Heart left ventricle (tissue), 16 donors: Measurements from ENCODE around the gene PELI3. TPM values are rescaled to one million over a fixed set of nuclear protein-coding genes. Genes with fewer than 3 reads are reported as not detected.
A peak's percentile ranks its signal among the peaks of the same experiment; 100 is the strongest.

Experiments
- ATAC-seq, 4 donors: fragments of 200-7000 bp; cut with Tn5 transposase; one replicate each; pipeline ENCODE4 v1.9.1; 2020 to 2022; ENCODE audit warnings: moderate library complexity in 4 of 4, mild to moderate bottlenecking in 3 of 4, moderate number of reproducible peaks in 1 of 4
- DNase-seq, 5 donors: peaks; one replicate each; pipeline ENCODE4 v3.0.0-alpha.2; 2020
- H3K27ac ChIP-seq, 12 donors: fragments of 200-600 bp; sonication (generic) in 4 of 12; one replicate each; pipeline versions ENCODE4 v1.5.0 to v1.8.0; 2016 to 2022; ENCODE audit warnings: mild to moderate bottlenecking in 2 of 12
- H3K27me3 ChIP-seq, 9 donors: fragments of 200-600 bp; sonication (generic) in 2 of 9; one replicate each; pipeline versions ENCODE4 v1.5.1 to v1.8.0; 2016 to 2022; ENCODE audit warnings: mild to moderate bottlenecking in 3 of 9
- H3K36me3 ChIP-seq, 9 donors: fragments of 200-600 bp; sonication (generic) in 2 of 9; one replicate each; pipeline versions ENCODE4 v1.5.0 to v1.8.0; 2018 to 2022; ENCODE audit warnings: mild to moderate bottlenecking in 2 of 9
- H3K4me1 ChIP-seq, 12 donors: fragments of 200-600 bp; sonication (generic) in 4 of 12; one replicate each; pipeline versions ENCODE4 v1.5.0 to v1.8.0; 2016 to 2022; ENCODE audit warnings: mild to moderate bottlenecking in 3 of 12
- H3K4me3 ChIP-seq, 12 donors: fragments of 200-600 bp; sonication (generic) in 4 of 12; one replicate each; pipeline versions ENCODE4 v1.5.0 to v1.8.0; 2017 to 2022; ENCODE audit warnings: mild to moderate bottlenecking in 9 of 12, moderate library complexity in 4 of 12
- H3K9me3 ChIP-seq, 12 donors: fragments of 200-600 bp; sonication (generic) in 4 of 12; one replicate each; pipeline versions ENCODE4 v1.5.0 to v1.8.0; 2016 to 2022; ENCODE audit warnings: mild to moderate bottlenecking in 1 of 12
- CTCF ChIP-seq, 12 donors: fragments of 200-600 bp; sonication (generic) in 4 of 12; IDR thresholded peaks; one replicate each; pipeline versions ENCODE4 v1.5.0 to v1.8.0; 2018 to 2022; ENCODE audit warnings: antibody characterized with exemption in 12 of 12, mild to moderate bottlenecking in 5 of 12
- POLR2A ChIP-seq, 2 donors: fragments of 450-650 bp; IDR thresholded peaks; one replicate each; pipeline ENCODE4 v1.6.1; 2017; ENCODE audit warnings: antibody characterized with exemption in 2 of 2, mild to moderate bottlenecking in 2 of 2, moderate library complexity in 2 of 2
- WGBS, 4 donors: extraction: QIAGEN DNeasy Blood & Tissue Kit in 2 of 4; methylation state at CpG; one replicate each; pipeline versions ENCODE4 v1.1.5 to v1.1.7; 2013 to 2018; 5-methylcytosine and 5-hydroxymethylcytosine counted together
- intact Hi-C, 10 donors: fragments of 100-400 bp; cut with DNase I; formaldehyde crosslinking; loops; one replicate each; pipeline versions ENCODE4 v1.11.1 to v1.14.2; 2022
- polyA plus RNA-seq, 2 donors: library from polyadenylated mRNA; stranded (reverse); fragments of 200-250 nt; gene quantifications; one replicate each; pipeline ENCODE4 v1.2.3, GENCODE V29; 2013
- total RNA-seq, 9 donors: library from RNA; depleted of rRNA in 2 of 9; stranded (reverse); fragments of >200 nt in 2 of 9; fragmentation: NEBNext Ultra II Directional in 3 of 9; extraction: Animal tissue kit (Norgen Biotek cat#: 25700) in 3 of 9; gene quantifications; one replicate each; pipeline versions ENCODE4 v1.1.0 to v1.2.4, GENCODE V29; 2016 to 2023
- donor health status: ischemic (EF 13 %, LVEDD 7.1; RV severe dilation, severe dysfunction).
- donor health status: healthy with polysubstance abuse.
- donor health status: DM: no; HTN: yes; CAD: no.
- donor health status: DM: no; HTN: no; CAD: no.
- donor health status: ischemic (EF 25% LVEDD 6.9; RV normal size, moderate dysfunction).
- donor health status: ischemic (EF 25% LVEDD 5.7; RV mildly dilated, moderate dysfunction).
- donor health status: healthy.
- donor health status: DM: yes; HTN: yes; CAD: no.
- donor health status: ischemic (EF 35%, LVEDD 5.7; RV mildly dilated, moderate dysfunction).
- donor health status: nonischemic (EF 11% LVEDD 7.7; RV severe dilation, severe dysfunction).
- donor health status: DM: yes; HTN: yes; CAD: no.
- donor health status: PGD.
- donor health status: ischemic (EF 29% LVEDD 5.4; RV normal size, mild dysfunction).
- donor health status: nonischemic (EF 23%, LVEDD 6.1; RV moderate dilation, normal function).

The PELI3 gene
- total and polyA plus RNA-seq, 11 donors, result 5.8 to 26.2 (median 8.0) TPM

- intact Hi-C loops, result no loop called here
- Histone ChIP-seq H3K27me3 (no peaks in the 10 kb centered on the region), H3K36me3 (peaks cover 0 to 85% (median 32%) of the 10 kb centered on the region in 9 donors), H3K9me3 (no peaks in the 10 kb centered on the region), H3K27ac (no peak overlapping the region), H3K4me3 (no peak overlapping the region), H3K4me1 (no peaks in the 10 kb centered on the region)
- DNase-seq (peak in 1 of 5 donors; percentile 5), ATAC-seq (no peak)
- TF ChIP-seq POLR2A (IDR thresholded peaks at IDR 0.05), result no peak
- no peak for TF ChIP-seq CTCF (IDR thresholded peaks at IDR 0.05)
- WGBS, 4 donors, result 80 to 91% (median 87%) methylated on average over 8 to 14 of the region's 14 CpGs
Measured at GRCh38 chr11:66494935-66495334, 28.2 kb downstream of the PELI3 start.

GRCh38 chr11:66495401-66495854 is 28.7 kb downstream of the PELI3 start:
- DNase-seq, result peak in 1 of 5 donors; percentile 14
- intact Hi-C loops, result no loop called here

GRCh38 chr11:66497206-66497605 is 30.5 kb downstream of the PELI3 start:
- TF ChIP-seq CTCF (IDR thresholded peaks at IDR 0.05), result no peak
- no peak for TF ChIP-seq POLR2A (IDR thresholded peaks at IDR 0.05)
- ATAC-seq, result no peak
- intact Hi-C loops, result no loop called here
- DNase-seq, result peak in 1 of 5 donors; percentile 16
- Histone ChIP-seq H3K27me3 (no peaks in the 10 kb centered on the region), H3K4me3 (no peak overlapping the region), H3K36me3 (peaks cover 0 to 75% (median 40%) of the 10 kb centered on the region in 9 donors), H3K9me3 (no peaks in the 10 kb centered on the region), H3K4me1 (no peaks in the 10 kb centered on the region), H3K27ac (no peak overlapping the region)
- WGBS, 4 donors, result 81 to 98% (median 96%) methylated on average over 5 to 16 of the region's 16 CpGs

More at GRCh38 chr11:66495401-66495854, 28.7 kb downstream of the PELI3 start:
- H3K27ac ChIP-seq, result no peak overlapping the region
- no peaks in the 10 kb centered on the region for H3K27me3 ChIP-seq
- H3K4me3 ChIP-seq, result no peak overlapping the region
- 87 to 96% (median 92%) methylated on average over 8 to 17 of the region's 17 CpGs for WGBS, 4 donors
- peaks cover 0 to 85% (median 37%) of the 10 kb centered on the region in 9 donors for H3K36me3 ChIP-seq
- peak in 1 of 12 donors; percentile 11 for TF ChIP-seq CTCF (IDR thresholded peaks at IDR 0.05)
- TF ChIP-seq POLR2A (IDR thresholded peaks at IDR 0.05), result no peak
- no peaks in the 10 kb centered on the region for H3K4me1 ChIP-seq
- H3K9me3 ChIP-seq, result no peaks in the 10 kb centered on the region
- no peak for ATAC-seq

GRCh38 chr11:66498506-66498905 is 31.8 kb downstream of the PELI3 start:
- 94 to 97% (median 95%) methylated on average over 5 of the region's 5 CpGs for WGBS, 4 donors
- Histone ChIP-seq H3K4me1 (no peaks in the 10 kb centered on the region), H3K4me3 (no peak overlapping the region), H3K9me3 (no peaks in the 10 kb centered on the region), H3K36me3 (peaks cover 0 to 70% (median 32%) of the 10 kb centered on the region in 9 donors), H3K27me3 (no peaks in the 10 kb centered on the region), H3K27ac (no peak overlapping the region)
- intact Hi-C loops, result no loop called here
- no peak for DNase-seq
- ATAC-seq, result no peak
- no peak for TF ChIP-seq CTCF (IDR thresholded peaks at IDR 0.05)
- TF ChIP-seq POLR2A (IDR thresholded peaks at IDR 0.05), result no peak
